ENCODE results near the gene PARVG.

Gene PARVG

DNA sequence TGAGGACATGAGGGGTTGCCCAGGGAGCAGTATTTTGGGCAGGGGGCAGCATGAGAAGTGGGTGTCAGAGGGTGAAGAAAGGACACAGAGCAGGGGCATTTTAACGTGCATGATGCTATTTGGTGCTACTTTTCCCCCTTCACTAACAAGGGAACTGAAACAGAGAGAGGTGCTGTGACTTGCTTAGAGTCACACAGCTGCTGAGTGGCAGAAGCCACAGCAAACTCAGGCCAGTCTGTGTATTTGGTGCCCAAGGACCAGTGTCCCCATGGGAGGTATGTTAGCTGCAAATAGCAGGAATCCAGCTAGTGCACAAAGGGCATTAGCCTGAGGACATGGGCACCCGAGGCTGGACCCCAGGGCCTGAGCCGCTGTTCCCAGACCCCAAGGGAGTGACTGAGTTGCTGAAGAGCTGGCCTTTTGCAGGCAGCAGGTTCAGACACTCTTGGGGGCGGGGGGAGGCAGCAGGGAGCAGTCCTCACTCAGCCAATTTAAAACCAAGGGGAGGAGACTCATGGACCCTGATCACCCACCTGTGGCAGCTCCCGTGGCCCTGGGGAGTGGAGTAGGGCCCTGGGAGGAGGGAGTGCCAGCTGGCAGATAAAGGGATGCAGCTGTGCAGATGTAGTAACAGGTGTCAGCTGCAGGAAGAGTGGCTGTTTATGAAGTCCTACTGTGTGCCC lies 14.6 kb downstream of the PARVG start:
- WGBS: 67% methylated on average over 5 of the region's 5 CpGs
- Histone ChIP-seq H3K4me1 (ENCODE audit: control insufficient read depth, insufficient read depth, low read depth, low read length) (no peaks in the 10 kb centered on the region), H2BK5ac (ENCODE audit: low read depth, low read length, poor library complexity, severe bottlenecking) (no peak overlapping the region), H3K36me3 (ENCODE audit: control insufficient read depth in 1 of 2, insufficient read depth in 2 of 2, low read depth in 1 of 2, low read length in 2 of 2) (no peaks in the 10 kb centered on the region), H4K8ac (ENCODE audit: low read length) (no peak overlapping the region), H3K4me3 (ENCODE audit: insufficient read depth in 1 of 2, low read depth in 1 of 2, low read length in 2 of 2) (no peak overlapping the region), H3K4me2 (ENCODE audit: low read length, poor library complexity, severe bottlenecking) (no peak overlapping the region), H3K23ac (ENCODE audit: low read length in 2 of 2) (no peak overlapping the region), H3K9me3 (ENCODE audit: control insufficient read depth, low read length) (no peaks in the 10 kb centered on the region), H3K27me3 (ENCODE audit: control insufficient read depth in 1 of 2, insufficient read depth in 1 of 2, low read length in 2 of 2) (peaks cover 40 to 74% of the 10 kb centered on the region in 2 experiments), H3K27ac (ENCODE audit: low read length, poor library complexity, severe bottlenecking) (no peak overlapping the region), H2AK5ac (ENCODE audit: low read length, severe bottlenecking) (no peak overlapping the region), H3K4ac (ENCODE audit: low read depth in 1 of 2, low read length in 2 of 2) (no peak overlapping the region), H3K14ac (ENCODE audit: low read length in 2 of 2) (no peak overlapping the region), H3K79me1 (replicated peaks; ENCODE audit: low read length, poor library complexity, severe bottlenecking) (no peaks in the 10 kb centered on the region), H2AFZ (ENCODE audit: low read depth, low read length) (no peak overlapping the region), H4K91ac (ENCODE audit: low read length) (no peak overlapping the region), H3K18ac (ENCODE audit: low read depth in 1 of 2, low read length in 2 of 2) (no peak overlapping the region), H2BK120ac (ENCODE audit: low read depth, low read length) (no peak overlapping the region), H2BK12ac (ENCODE audit: low read length in 2 of 2) (no peak overlapping the region), H3K9ac (ENCODE audit: low read length) (no peak overlapping the region), H2BK15ac (ENCODE audit: low read depth, poor library complexity, severe bottlenecking) (no peak overlapping the region)
- DNase-seq: no peak

GRCh38 chr22:44196241-44196640 lies 15.5 kb downstream of the PARVG start:
- H2BK15ac ChIP-seq (ENCODE audit: low read depth, poor library complexity, severe bottlenecking): no peak overlapping the region
- no peak overlapping the region for H3K4me3 ChIP-seq (ENCODE audit: insufficient read depth in 1 of 2, low read depth in 1 of 2, low read length in 2 of 2)
- H3K9ac ChIP-seq (ENCODE audit: low read length): no peak overlapping the region
- H3K4me2 ChIP-seq (ENCODE audit: low read length, poor library complexity, severe bottlenecking): no peak overlapping the region
- H3K36me3 ChIP-seq (ENCODE audit: control insufficient read depth in 1 of 2, insufficient read depth in 2 of 2, low read depth in 1 of 2, low read length in 2 of 2): no peaks in the 10 kb centered on the region
- H4K8ac ChIP-seq (ENCODE audit: low read length): no peak overlapping the region
- H2BK12ac ChIP-seq (ENCODE audit: low read length in 2 of 2): no peak overlapping the region
- no peak overlapping the region for H2BK5ac ChIP-seq (ENCODE audit: low read depth, low read length, poor library complexity, severe bottlenecking)
- H3K27me3 ChIP-seq (ENCODE audit: control insufficient read depth in 1 of 2, insufficient read depth in 1 of 2, low read length in 2 of 2): peaks cover 49 to 82% of the 10 kb centered on the region in 2 experiments
- H3K18ac ChIP-seq (ENCODE audit: low read depth in 1 of 2, low read length in 2 of 2): no peak overlapping the region
- no peak overlapping the region for H2BK120ac ChIP-seq (ENCODE audit: low read depth, low read length)
- H4K91ac ChIP-seq (ENCODE audit: low read length): no peak overlapping the region
- peaks cover 5% of the 10 kb centered on the region for H3K4me1 ChIP-seq (ENCODE audit: control insufficient read depth, insufficient read depth, low read depth, low read length)
- H3K23ac ChIP-seq (ENCODE audit: low read length in 2 of 2): no peak overlapping the region
- H3K27ac ChIP-seq (ENCODE audit: low read length, poor library complexity, severe bottlenecking): no peak overlapping the region
- no peak overlapping the region for H2AFZ ChIP-seq (ENCODE audit: low read depth, low read length)
- no peaks in the 10 kb centered on the region for H3K79me1 ChIP-seq (replicated peaks; ENCODE audit: low read length, poor library complexity, severe bottlenecking)
- no peak overlapping the region for H2AK5ac ChIP-seq (ENCODE audit: low read length, severe bottlenecking)
- DNase-seq: no peak
- H3K4ac ChIP-seq (ENCODE audit: low read depth in 1 of 2, low read length in 2 of 2): no peak overlapping the region
- 62% methylated on average over 8 of the region's 9 CpGs for WGBS
- H3K9me3 ChIP-seq (ENCODE audit: control insufficient read depth, low read length): no peaks in the 10 kb centered on the region
- H3K14ac ChIP-seq (ENCODE audit: low read length in 2 of 2): peak overlapping the region in 1 of 2 experiments; percentile 50

- H3K9me3 ChIP-seq (ENCODE audit: control insufficient read depth, low read length): no peaks in the 10 kb centered on the region
- no peak overlapping the region for H2BK120ac ChIP-seq (ENCODE audit: low read depth, low read length)
- H3K79me1 ChIP-seq (replicated peaks; ENCODE audit: low read length, poor library complexity, severe bottlenecking): no peaks in the 10 kb centered on the region
- DNase-seq: no peak
- H2AFZ ChIP-seq (ENCODE audit: low read depth, low read length): no peak overlapping the region
- H2AK5ac ChIP-seq (ENCODE audit: low read length, severe bottlenecking): no peak overlapping the region
- no peak overlapping the region for H3K14ac ChIP-seq (ENCODE audit: low read length in 2 of 2)
- no peak overlapping the region for H2BK5ac ChIP-seq (ENCODE audit: low read depth, low read length, poor library complexity, severe bottlenecking)
- H4K91ac ChIP-seq (ENCODE audit: low read length): no peak overlapping the region
- H3K4me1 ChIP-seq (ENCODE audit: control insufficient read depth, insufficient read depth, low read depth, low read length): peaks cover 5% of the 10 kb centered on the region
- no peak overlapping the region for H3K23ac ChIP-seq (ENCODE audit: low read length in 2 of 2)
- no peaks in the 10 kb centered on the region for H3K36me3 ChIP-seq (ENCODE audit: control insufficient read depth in 1 of 2, insufficient read depth in 2 of 2, low read depth in 1 of 2, low read length in 2 of 2)
- H2BK15ac ChIP-seq (ENCODE audit: low read depth, poor library complexity, severe bottlenecking): no peak overlapping the region
- H2BK12ac ChIP-seq (ENCODE audit: low read length in 2 of 2): no peak overlapping the region
- H3K27ac ChIP-seq (ENCODE audit: low read length, poor library complexity, severe bottlenecking): no peak overlapping the region
- peaks cover 54 to 84% of the 10 kb centered on the region in 2 experiments for H3K27me3 ChIP-seq (ENCODE audit: control insufficient read depth in 1 of 2, insufficient read depth in 1 of 2, low read length in 2 of 2)
- no peak overlapping the region for H3K4me2 ChIP-seq (ENCODE audit: low read length, poor library complexity, severe bottlenecking)
- H3K4ac ChIP-seq (ENCODE audit: low read depth in 1 of 2, low read length in 2 of 2): no peak overlapping the region
- H3K9ac ChIP-seq (ENCODE audit: low read length): no peak overlapping the region
- no peak overlapping the region for H3K4me3 ChIP-seq (ENCODE audit: insufficient read depth in 1 of 2, low read depth in 1 of 2, low read length in 2 of 2)
- WGBS: 72% methylated on average over 10 of the region's 10 CpGs
- no peak overlapping the region for H4K8ac ChIP-seq (ENCODE audit: low read length)
- no peak overlapping the region for H3K18ac ChIP-seq (ENCODE audit: low read depth in 1 of 2, low read length in 2 of 2)
These were observed 16.0 kb downstream of the PARVG start for GRCh38 chr22:44196731-44197131.

GRCh38 chr22:44197271-44197670 lies 16.5 kb downstream of the PARVG start:
- Histone ChIP-seq H3K4ac (ENCODE audit: low read depth in 1 of 2, low read length in 2 of 2) (no peak overlapping the region), H3K18ac (ENCODE audit: low read depth in 1 of 2, low read length in 2 of 2) (no peak overlapping the region), H3K14ac (ENCODE audit: low read length in 2 of 2) (no peak overlapping the region), H3K9me3 (ENCODE audit: control insufficient read depth, low read length) (no peaks in the 10 kb centered on the region), H3K4me2 (ENCODE audit: low read length, poor library complexity, severe bottlenecking) (no peak overlapping the region), H3K36me3 (ENCODE audit: control insufficient read depth in 1 of 2, insufficient read depth in 2 of 2, low read depth in 1 of 2, low read length in 2 of 2) (no peaks in the 10 kb centered on the region), H4K8ac (ENCODE audit: low read length) (no peak overlapping the region), H3K27ac (ENCODE audit: low read length, poor library complexity, severe bottlenecking) (no peak overlapping the region), H3K79me1 (replicated peaks; ENCODE audit: low read length, poor library complexity, severe bottlenecking) (no peaks in the 10 kb centered on the region), H3K4me3 (ENCODE audit: insufficient read depth in 1 of 2, low read depth in 1 of 2, low read length in 2 of 2) (no peak overlapping the region), H2AFZ (ENCODE audit: low read depth, low read length) (no peak overlapping the region), H3K27me3 (ENCODE audit: control insufficient read depth in 1 of 2, insufficient read depth in 1 of 2, low read length in 2 of 2) (peaks cover 58 to 84% of the 10 kb centered on the region in 2 experiments), H4K91ac (ENCODE audit: low read length) (no peak overlapping the region), H2BK5ac (ENCODE audit: low read depth, low read length, poor library complexity, severe bottlenecking) (no peak overlapping the region), H3K4me1 (ENCODE audit: control insufficient read depth, insufficient read depth, low read depth, low read length) (peaks cover 10% of the 10 kb centered on the region), H2BK120ac (ENCODE audit: low read depth, low read length) (no peak overlapping the region), H2BK12ac (ENCODE audit: low read length in 2 of 2) (no peak overlapping the region), H3K23ac (ENCODE audit: low read length in 2 of 2) (no peak overlapping the region), H2AK5ac (ENCODE audit: low read length, severe bottlenecking) (no peak overlapping the region), H3K9ac (ENCODE audit: low read length) (no peak overlapping the region), H2BK15ac (ENCODE audit: low read depth, poor library complexity, severe bottlenecking) (no peak overlapping the region)
- WGBS: no CpG with 5 or more reads among the region's 2 CpGs
- no peak for DNase-seq
